ENCODE measurements around the gene PARP14. TPM values are rescaled to one million over a fixed set of nuclear protein-coding genes. Genes with fewer than 3 reads are reported as not detected.

The PARP14 gene
- total and polyA plus RNA-seq, 2 donors (not counting 1 experiment from before 2014, with no cell fraction given): 113 to 188 TPM

GRCh38 chr3:122679882-122680474 lies 661 bp upstream of the PARP14 start:
- Histone ChIP-seq H3K27me3 (replicated peaks in 1 of 4; ENCODE audit: control extremely low read depth in 1 of 4, control insufficient read depth in 3 of 4, insufficient read depth in 4 of 4, low read length in 3 of 4) (no peaks in the 10 kb centered on the region), H3K4me3 (ENCODE audit: control extremely low read depth in 1 of 5, extremely low read depth in 1 of 5, insufficient read depth in 1 of 5, low read depth in 2 of 5, low read length in 4 of 5) (peak overlapping the region; percentile 45 to 96 (median 84)), H4K20me1 (ENCODE audit: control insufficient read depth, insufficient read depth, low read length, poor library complexity, severe bottlenecking) (no peaks in the 10 kb centered on the region), H3K4me1 (ENCODE audit: control insufficient read depth in 2 of 2, insufficient read depth in 2 of 2, low read length in 2 of 2) (peaks cover 52 to 56% of the 10 kb centered on the region in 2 donors), H3K79me2 (ENCODE audit: control insufficient read depth, insufficient read depth, low read length) (peaks cover 54% of the 10 kb centered on the region), H3K9ac (ENCODE audit: low read length) (peak overlapping the region; percentile 96), H3K27ac (ENCODE audit: low read length in 2 of 2) (peak overlapping the region; percentile 97 to 98), H2AFZ (ENCODE audit: insufficient read depth, low read depth, low read length, poor library complexity, severe bottlenecking) (peak overlapping the region; percentile 73), H3K36me3 (replicated peaks in 1 of 2; ENCODE audit: control extremely low read depth in 1 of 2, control insufficient read depth in 1 of 2, extremely low read depth in 1 of 2, insufficient read depth in 2 of 2, low read length in 1 of 2) (peaks cover 7 to 10% of the 10 kb centered on the region in 2 experiments), H3K9me3 (ENCODE audit: control extremely low read depth in 1 of 3, control insufficient read depth in 2 of 3, insufficient read depth in 1 of 3, low read length in 2 of 3) (no peaks in the 10 kb centered on the region), H3K4me2 (replicated peaks; ENCODE audit: low read depth, low read length, poor library complexity, severe bottlenecking) (peak overlapping the region; percentile 89)
- intact Hi-C loops (cut with micrococcal nuclease): loop anchor here (1.0 to 5.0 kb wide), 13 partner anchors 9 to 1133 kb away; partner anchors contain the start of genes DTX3L, HSPBAP1, PARP9 and WDR5B
- TF ChIP-seq EZH2 (IDR thresholded peaks at IDR 0.05; ENCODE audit: borderline replicate concordance, insufficient read depth, low read depth, low read length, poor library complexity, severe bottlenecking) (no peak), CTCF (IDR thresholded peaks at IDR 0.05) (no peak)
- Mint-ChIP-seq H3K27ac (peak overlapping the region; percentile 92), H3K4me1 (peaks cover 62% of the 10 kb centered on the region), H3K27me3 (no peaks in the 10 kb centered on the region), H3K9me3 (ENCODE audit: insufficient read depth) (no peaks in the 10 kb centered on the region), H3K4me3 (peak overlapping the region; percentile 90)
- 33% methylated on average over 5 of the region's 10 CpGs for WGBS (ENCODE audit: insufficient coverage)
- ChIA-PET POLR2A (interaction anchor here (0.7 to 3.6 kb wide), 13 partner anchors 9 to 264 kb away, joined by 3 to 27 read pairs (median 5); partner anchors contain the start of genes DTX3L, HSPBAP1, KPNA1 and PARP15), CTCF (interaction anchor here (0.7 to 11.0 kb wide), 35 partner anchors 9 to 1133 kb away, joined by 3 to 293 read pairs (median 6); partner anchors contain the start of genes DTX3L, HSPBAP1, KPNA1 and PARP15)
- no peak for DNase-seq
- ATAC-seq (ENCODE audit: low read depth): peak; percentile 2
